ENCODE measurements around the gene FLNA. TPM values are rescaled to one million over a fixed set of nuclear protein-coding genes. Genes with fewer than 3 reads are reported as not detected.
A peak's percentile ranks its signal among the peaks of the same experiment; 100 is the strongest.

Gene FLNA
- 100 to 1,000 TPM in 1 of 4 donors, 10 to 100 TPM in 3; 23.9 to 128 (median 88.9) TPM for total RNA-seq

GRCh38 chrX:154374313-154375155, at the start of gene FLNA:
Gene FLNA, minus strand, starts transcription at chrX:154374634. Its CDS starts 3,389 bp downstream, at chrX:154371245.
- TF ChIP-seq CTCF (IDR thresholded peaks at IDR 0.05 in 4 of 5, conservative IDR thresholded peaks at IDR 0.05 in 1 of 5) (peak in 3 of 5 experiments; percentile 26 to 32 (median 31)), POLR2A (IDR thresholded peaks at IDR 0.05) (peak in 1 of 2 donors; percentile 8)
- no peaks in the 10 kb centered on the region for H3K36me3 ChIP-seq
- H3K4me3 ChIP-seq, result peak within 1 kb of the TSS; percentile 38 to 51 (median 42)
- peaks cover 4 to 9% of the 10 kb centered on the region in 2 donors for H3K4me1 ChIP-seq
- peak in 1 of 2 donors; percentile 41 for DNase-seq
- H3K27ac ChIP-seq, result peak within 1 kb of the TSS; percentile 54 to 75 (median 64)
- in situ Hi-C loops (cut with MboI; ENCODE audit: low sequenced_read_pairs in 4 of 4) (no loop called here), intact Hi-C loops (cut with DNase I; ENCODE audit: low total_unique reads) (loop anchor here (5.0 to 10.0 kb wide), 4 partner anchors 170 to 580 kb away; partner anchors contain the start of genes G6PD, HCFC1, IDH3G and IKBKG)
- ATAC-seq, result no peak
- no peaks in the 10 kb centered on the region for H3K27me3 ChIP-seq
- no peaks in the 10 kb centered on the region for H3K9me3 ChIP-seq

- Histone ChIP-seq H3K36me3 (no peaks in the 10 kb centered on the region), H3K27me3 (no peaks in the 10 kb centered on the region), H3K27ac (peak overlapping the region in 3 of 4 donors; percentile 18 to 65 (median 33)), H3K4me3 (no peak overlapping the region), H3K4me1 (no peaks in the 10 kb centered on the region), H3K9me3 (no peaks in the 10 kb centered on the region)
- in situ Hi-C loops (cut with MboI; ENCODE audit: low sequenced_read_pairs in 4 of 4) (loop anchor here in 2 of 4 donors (25.0 kb wide), 1 partner anchor 117 kb away; the partner anchor contains the start of genes G6PD (in 2 of the 2) and IKBKG (in 2 of the 2)), intact Hi-C loops (cut with DNase I; ENCODE audit: low total_unique reads) (no loop called here)
- ATAC-seq (peak in 1 of 2 donors; percentile 6), DNase-seq (no peak)
- TF ChIP-seq POLR2A (IDR thresholded peaks at IDR 0.05), result no peak
- no peak for TF ChIP-seq CTCF (IDR thresholded peaks at IDR 0.05 in 4 of 5, conservative IDR thresholded peaks at IDR 0.05 in 1 of 5)
Observed at GRCh38 chrX:154420402-154420756, 45.9 kb upstream of the FLNA start.

GRCh38 chrX:154419688-154420401, 45.4 kb upstream of the FLNA start:
- TF ChIP-seq CTCF (IDR thresholded peaks at IDR 0.05 in 4 of 5, conservative IDR thresholded peaks at IDR 0.05 in 1 of 5), result no peak
- no peak for TF ChIP-seq POLR2A (IDR thresholded peaks at IDR 0.05)
- Histone ChIP-seq H3K36me3 (no peaks in the 10 kb centered on the region), H3K27me3 (no peaks in the 10 kb centered on the region), H3K4me1 (no peaks in the 10 kb centered on the region), H3K9me3 (no peaks in the 10 kb centered on the region), H3K4me3 (no peak overlapping the region), H3K27ac (peak overlapping the region; percentile 15 to 65 (median 27))
- intact Hi-C loops (cut with DNase I; ENCODE audit: low total_unique reads), result no loop called here
- ATAC-seq (peak in 1 of 2 donors; percentile 79), DNase-seq (peak in 1 of 2 donors; percentile 40)
- in situ Hi-C loops (cut with MboI; ENCODE audit: low sequenced_read_pairs in 4 of 4), result loop anchor here in 2 of 4 donors (25.0 kb wide), 1 partner anchor 117 kb away; the partner anchor contains the start of genes G6PD (in 2 of the 2) and IKBKG (in 2 of the 2)

- in situ Hi-C loops (cut with MboI; ENCODE audit: low sequenced_read_pairs in 4 of 4), result loop anchor here in 2 of 4 donors (25.0 kb wide), 1 partner anchor 118 kb away; the partner anchor contains the start of genes G6PD (in 2 of the 2) and IKBKG (in 2 of the 2)
- Histone ChIP-seq H3K9me3 (no peaks in the 10 kb centered on the region), H3K36me3 (no peaks in the 10 kb centered on the region), H3K4me3 (no peak overlapping the region), H3K4me1 (no peaks in the 10 kb centered on the region), H3K27ac (no peak overlapping the region), H3K27me3 (no peaks in the 10 kb centered on the region)
- ATAC-seq (no peak), DNase-seq (no peak)
- intact Hi-C loops (cut with DNase I; ENCODE audit: low total_unique reads), result no loop called here
- no peak for TF ChIP-seq POLR2A (IDR thresholded peaks at IDR 0.05)
- no peak for TF ChIP-seq CTCF (IDR thresholded peaks at IDR 0.05 in 4 of 5, conservative IDR thresholded peaks at IDR 0.05 in 1 of 5)
Observed at GRCh38 chrX:154419189-154419588, 44.8 kb upstream of the FLNA start.
